DOHH2 (cell line): ENCODE measurements around the gene UGT1A5.

Experiments
- H3F3A ChIP-seq: fragments of 200-600 bp; sonication (generic), shearing (Covaris generic); 2 replicates; pipeline ENCODE4 v1.6.0; 2016; ENCODE audit warnings: antibody characterized with exemption, mild to moderate bottlenecking; ENCODE audit not compliant: control insufficient read depth, insufficient read depth
- H3K27ac ChIP-seq: fragments of 200-600 bp; sonication (generic); 2 replicates; pipeline ENCODE4 v1.5.1; 2014; ENCODE audit warnings: low read depth, mild to moderate bottlenecking, low read length, moderate library complexity
- H3K27me3 ChIP-seq: fragments of 200-600 bp; sonication (generic); 2 replicates; pipeline ENCODE4 v1.6.1; 2014; ENCODE audit warnings: mild to moderate bottlenecking, low read length, mixed read lengths; ENCODE audit not compliant: control insufficient read depth
- H3K36me3 ChIP-seq: fragments of 200-600 bp; sonication (generic); 2 replicates; pipeline ENCODE4 v1.6.1; 2014; ENCODE audit warnings: mild to moderate bottlenecking, low read length, moderate library complexity, mixed read lengths; ENCODE audit not compliant: control insufficient read depth
- H3K4me1 ChIP-seq: fragments of 200-600 bp; sonication (generic); 2 replicates; pipeline ENCODE4 v1.6.1; 2014; ENCODE audit warnings: mild to moderate bottlenecking, low read length, mixed read lengths; ENCODE audit not compliant: control insufficient read depth
- H3K4me2 ChIP-seq: fragments of 200-600 bp; sonication (generic); 2 replicates; pipeline ENCODE4 v1.6.0; 2014; ENCODE audit warnings: mild to moderate bottlenecking, low read length, moderate library complexity
- H3K4me3 ChIP-seq: fragments of 200-600 bp; sonication (generic); 2 replicates; pipeline ENCODE4 v1.5.1; 2014; ENCODE audit warnings: mild to moderate bottlenecking, low read length, mixed read lengths
- H3K79me2 ChIP-seq: fragments of 200-600 bp; sonication (generic); 2 replicates; pipeline ENCODE4 v1.6.1; 2014; ENCODE audit warnings: mild to moderate bottlenecking, low read length, mixed read lengths; ENCODE audit not compliant: control insufficient read depth
- H3K9me2 ChIP-seq: fragments of 200-600 bp; sonication (generic); replicated peaks from 2 replicates; pipeline ENCODE4 v1.6.1; 2014; ENCODE audit warnings: mild to moderate bottlenecking, low read length, mixed read lengths; ENCODE audit not compliant: control insufficient read depth
- H3K9me3 ChIP-seq: fragments of 200-600 bp; sonication (generic); 2 replicates; pipeline ENCODE4 v1.6.1; 2014; ENCODE audit warnings: antibody characterized with exemption, low read length, mixed read lengths; ENCODE audit not compliant: control insufficient read depth, insufficient read depth
- H4K20me1 ChIP-seq: fragments of 200-600 bp; sonication (generic); 2 replicates; pipeline ENCODE4 v1.6.0; 2014; ENCODE audit warnings: low read depth, mild to moderate bottlenecking, antibody characterized with exemption, low read length, moderate library complexity; ENCODE audit not compliant: control insufficient read depth, insufficient read depth
- EZH2phosphoT487 ChIP-seq: fragments of 200-600 bp; sonication (generic); IDR thresholded peaks from 2 replicates; pipeline ENCODE4 v1.6.1; 2017; ENCODE audit warnings: borderline replicate concordance, mild to moderate bottlenecking, antibody characterized with exemption, low read length, moderate library complexity, mixed read lengths
- TF ChIP-seq, protein P1 (sequence below): fragments of 200-600 bp; sonication (generic); IDR thresholded peaks from one replicate; pipeline ENCODE4 v1.5.1; 2014; ENCODE audit warnings: antibody characterized with exemption, mild to moderate bottlenecking, low read depth, low read length; ENCODE audit not compliant: poor library complexity, severe bottlenecking

Gene UGT1A5

DNA sequence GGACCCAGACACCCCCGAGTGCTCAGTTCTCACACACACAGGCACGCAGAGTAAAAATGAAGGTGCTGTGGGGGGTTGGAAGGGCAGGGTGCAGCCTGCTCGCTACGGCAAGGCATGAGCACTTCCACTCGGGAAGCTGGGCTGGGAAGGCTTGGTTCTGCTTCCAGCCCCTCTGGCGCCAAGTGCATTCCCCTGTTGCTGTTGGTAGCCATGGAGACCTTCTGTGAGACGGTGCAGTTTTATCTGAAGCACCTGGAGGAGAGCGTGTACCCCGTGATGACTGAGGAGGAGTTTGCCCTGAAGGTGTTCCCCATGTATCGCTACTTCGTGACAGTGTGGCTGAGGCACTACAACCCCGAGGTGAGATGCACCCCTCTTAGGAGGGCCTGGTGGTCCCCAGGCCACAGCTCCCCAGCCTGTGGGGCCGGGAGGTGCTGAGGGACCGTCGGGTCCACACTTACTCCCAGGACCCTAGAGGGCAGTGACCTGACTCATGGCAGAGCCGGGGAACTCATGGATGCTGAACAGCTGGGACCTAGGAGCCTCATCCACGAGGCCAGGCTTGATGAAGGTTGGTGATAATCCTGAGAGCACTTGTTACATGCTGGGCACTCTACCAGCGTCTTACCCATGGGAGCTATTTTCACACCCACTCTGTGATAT lies 80.9 kb downstream of the UGT1A5 start:
- H3K9me3 ChIP-seq = no peaks in the 10 kb centered on the region
- TF ChIP-seq EZH2phosphoT487 = no peak
- TF ChIP-seq, protein P1, sequence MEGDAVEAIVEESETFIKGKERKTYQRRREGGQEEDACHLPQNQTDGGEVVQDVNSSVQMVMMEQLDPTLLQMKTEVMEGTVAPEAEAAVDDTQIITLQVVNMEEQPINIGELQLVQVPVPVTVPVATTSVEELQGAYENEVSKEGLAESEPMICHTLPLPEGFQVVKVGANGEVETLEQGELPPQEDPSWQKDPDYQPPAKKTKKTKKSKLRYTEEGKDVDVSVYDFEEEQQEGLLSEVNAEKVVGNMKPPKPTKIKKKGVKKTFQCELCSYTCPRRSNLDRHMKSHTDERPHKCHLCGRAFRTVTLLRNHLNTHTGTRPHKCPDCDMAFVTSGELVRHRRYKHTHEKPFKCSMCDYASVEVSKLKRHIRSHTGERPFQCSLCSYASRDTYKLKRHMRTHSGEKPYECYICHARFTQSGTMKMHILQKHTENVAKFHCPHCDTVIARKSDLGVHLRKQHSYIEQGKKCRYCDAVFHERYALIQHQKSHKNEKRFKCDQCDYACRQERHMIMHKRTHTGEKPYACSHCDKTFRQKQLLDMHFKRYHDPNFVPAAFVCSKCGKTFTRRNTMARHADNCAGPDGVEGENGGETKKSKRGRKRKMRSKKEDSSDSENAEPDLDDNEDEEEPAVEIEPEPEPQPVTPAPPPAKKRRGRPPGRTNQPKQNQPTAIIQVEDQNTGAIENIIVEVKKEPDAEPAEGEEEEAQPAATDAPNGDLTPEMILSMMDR = no peak
- H3K4me3 ChIP-seq = no peak overlapping the region
- no peaks in the 10 kb centered on the region for H3K79me2 ChIP-seq
- peaks cover 5% of the 10 kb centered on the region; the same call in 1 of the 2 replicates for H3K4me1 ChIP-seq
- no peaks in the 10 kb centered on the region for H3K27me3 ChIP-seq
- H3K36me3 ChIP-seq = no peaks in the 10 kb centered on the region
- H3K9me2 ChIP-seq = no peaks in the 10 kb centered on the region
- no peaks in the 10 kb centered on the region for H3F3A ChIP-seq
- H3K4me2 ChIP-seq = no peak overlapping the region
- no peak overlapping the region for H3K27ac ChIP-seq
- H4K20me1 ChIP-seq = no peaks in the 10 kb centered on the region

DNA sequence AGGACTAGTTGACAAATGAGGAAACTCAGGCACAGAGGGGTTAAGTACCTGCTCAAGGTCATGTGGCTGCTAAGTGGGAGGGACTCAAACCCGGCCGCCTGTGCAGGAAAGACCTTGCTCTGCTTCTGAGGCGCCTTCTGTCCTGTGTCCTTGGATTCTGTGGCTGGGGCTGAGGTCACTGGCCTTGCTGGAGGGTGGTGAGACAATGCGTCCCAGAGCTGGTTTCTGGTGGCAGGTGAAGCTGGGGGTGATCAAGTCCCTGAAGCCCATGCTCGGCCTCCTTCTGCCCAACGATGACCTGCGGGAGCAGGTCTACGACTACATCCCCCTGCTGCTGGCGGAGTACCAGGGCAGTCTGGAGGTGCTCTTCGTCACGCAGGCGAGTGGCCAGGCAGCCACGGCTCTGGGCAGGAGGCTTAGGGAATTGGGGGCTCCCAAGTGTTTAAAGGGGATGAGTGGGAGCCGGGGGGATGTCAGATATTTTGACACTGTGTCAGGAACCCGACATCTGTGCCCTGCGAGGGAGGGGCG lies 81.5 kb downstream of the UGT1A5 start:
- Histone ChIP-seq H3K9me3 (no peaks in the 10 kb centered on the region), H3K36me3 (no peaks in the 10 kb centered on the region), H3K79me2 (no peaks in the 10 kb centered on the region), H3K4me1 (peaks cover 5% of the 10 kb centered on the region; the same call in 1 of the 2 replicates), H3K27me3 (no peaks in the 10 kb centered on the region), H3F3A (no peaks in the 10 kb centered on the region), H3K9me2 (no peaks in the 10 kb centered on the region), H3K27ac (no peak overlapping the region), H4K20me1 (no peaks in the 10 kb centered on the region), H3K4me2 (no peak overlapping the region), H3K4me3 (no peak overlapping the region)
- no peak for TF ChIP-seq EZH2phosphoT487
- TF ChIP-seq, protein P1 = no peak

DNA sequence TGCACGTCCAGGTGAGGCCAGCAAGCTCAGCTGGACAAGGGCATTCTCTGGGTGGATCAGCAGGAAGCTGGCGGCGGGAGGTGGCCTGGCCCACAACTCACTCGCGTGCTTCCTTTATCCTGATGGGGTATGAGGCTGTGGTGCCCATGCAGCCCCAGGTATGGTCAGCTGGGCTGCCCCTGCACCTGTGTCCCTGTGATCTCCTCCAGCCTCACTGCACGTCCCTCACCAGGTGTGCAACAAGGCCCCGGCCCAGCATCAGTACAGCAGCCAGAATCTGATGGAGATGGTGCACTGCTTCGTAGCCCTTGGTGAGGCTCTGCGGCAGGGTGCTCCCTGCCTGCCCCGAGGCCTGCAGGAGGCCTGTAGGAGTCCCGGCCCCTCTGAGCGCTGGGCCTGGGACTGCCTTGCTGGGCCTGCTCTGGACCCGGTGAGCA lies 83.0 kb downstream of the UGT1A5 start:
- H3K4me3 ChIP-seq = no peak overlapping the region
- H3K36me3 ChIP-seq = no peaks in the 10 kb centered on the region
- no peaks in the 10 kb centered on the region for H4K20me1 ChIP-seq
- H3F3A ChIP-seq = no peaks in the 10 kb centered on the region
- H3K27ac ChIP-seq = no peak overlapping the region
- no peaks in the 10 kb centered on the region for H3K27me3 ChIP-seq
- H3K4me2 ChIP-seq = no peak overlapping the region
- no peaks in the 10 kb centered on the region for H3K9me2 ChIP-seq
- H3K79me2 ChIP-seq = no peaks in the 10 kb centered on the region
- H3K4me1 ChIP-seq = no peaks in the 10 kb centered on the region
- no peak for TF ChIP-seq EZH2phosphoT487
- TF ChIP-seq, protein P1 = no peak
- no peaks in the 10 kb centered on the region for H3K9me3 ChIP-seq
